OCI-LY7 (cell line): ENCODE results near the gene APEH.

Experiments used
- CTCF ChIP-seq: fragments of 200-600 bp; sonication (generic); conservative IDR thresholded peaks from 2 replicates; pipeline ENCODE4 v1.5.1; 2014; ENCODE audit warnings: mild to moderate bottlenecking, antibody characterized with exemption, low read length, moderate library complexity, mixed read lengths
- EZH2phosphoT487 ChIP-seq: fragments of 200-600 bp; sonication (generic); IDR thresholded peaks from 2 replicates; pipeline ENCODE4 v1.6.1; 2018; ENCODE audit warnings: low read depth, borderline replicate concordance, mild to moderate bottlenecking, mixed run types, antibody characterized with exemption, low read length, moderate library complexity, mixed read lengths

- TF ChIP-seq CTCF, result no peak
- TF ChIP-seq EZH2phosphoT487, result no peak
Measured at GRCh38 chr3:49713336-49714105, 39.4 kb downstream of the APEH start.
